Neural progenitor cell (in vitro differentiated cells): ENCODE results near the gene HPSE2.

ENCODE experiments used
- CTCF ChIP-seq: fragments of 200-600 bp; sonication (generic); IDR thresholded peaks from 2 replicates; pipeline ENCODE4 v1.5.1; 2017; ENCODE audit warnings: antibody characterized with exemption, mild to moderate bottlenecking
- EZH2 ChIP-seq: fragments of 200-600 bp; sonication (generic); IDR thresholded peaks from 2 replicates; pipeline ENCODE4 v1.6.1; 2017; ENCODE audit warnings: antibody characterized with exemption, mild to moderate bottlenecking, moderate library complexity
- EZH2phosphoT487 ChIP-seq: fragments of 200-600 bp; sonication (generic); IDR thresholded peaks from 2 replicates; pipeline ENCODE4 v1.6.1; 2017; ENCODE audit warnings: antibody characterized with exemption

- TF ChIP-seq CTCF (no peak), EZH2 (no peak), EZH2phosphoT487 (no peak)
Measured at GRCh38 chr10:98570834-98571233, 664.8 kb downstream of the HPSE2 start.
